NCI-H524 treated with DMSO at 0.1 percent for 48 hours (cell line): ENCODE data around the gene LBX2.

Experiments used
- DNase-seq: peaks from one replicate; lab custom pipeline; 2025; lab: John Stamatoyannopoulos, UW

LBX2 gene

DNA sequence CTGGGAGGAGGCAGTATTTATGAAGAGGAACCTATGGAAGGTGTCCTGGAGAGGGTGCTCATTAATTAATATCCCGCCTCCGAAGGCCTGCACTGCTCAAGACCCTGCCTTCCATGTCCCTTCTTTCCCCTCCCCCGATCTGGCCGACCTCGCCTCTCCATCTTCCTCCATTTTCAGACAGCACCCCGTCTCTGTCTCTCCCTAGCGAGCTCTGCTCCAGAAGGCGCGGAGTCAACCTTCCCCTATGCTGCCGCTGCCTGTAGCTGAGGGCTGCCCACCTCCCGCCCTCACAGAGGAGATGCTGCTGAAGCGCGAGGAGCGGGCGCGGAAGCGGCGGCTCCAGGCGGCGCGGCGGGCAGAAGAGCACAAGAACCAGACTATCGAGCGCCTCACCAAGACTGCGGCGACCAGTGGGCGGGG, 42.3 kb downstream of the LBX2 start:
- DNase-seq, result no peak

DNA sequence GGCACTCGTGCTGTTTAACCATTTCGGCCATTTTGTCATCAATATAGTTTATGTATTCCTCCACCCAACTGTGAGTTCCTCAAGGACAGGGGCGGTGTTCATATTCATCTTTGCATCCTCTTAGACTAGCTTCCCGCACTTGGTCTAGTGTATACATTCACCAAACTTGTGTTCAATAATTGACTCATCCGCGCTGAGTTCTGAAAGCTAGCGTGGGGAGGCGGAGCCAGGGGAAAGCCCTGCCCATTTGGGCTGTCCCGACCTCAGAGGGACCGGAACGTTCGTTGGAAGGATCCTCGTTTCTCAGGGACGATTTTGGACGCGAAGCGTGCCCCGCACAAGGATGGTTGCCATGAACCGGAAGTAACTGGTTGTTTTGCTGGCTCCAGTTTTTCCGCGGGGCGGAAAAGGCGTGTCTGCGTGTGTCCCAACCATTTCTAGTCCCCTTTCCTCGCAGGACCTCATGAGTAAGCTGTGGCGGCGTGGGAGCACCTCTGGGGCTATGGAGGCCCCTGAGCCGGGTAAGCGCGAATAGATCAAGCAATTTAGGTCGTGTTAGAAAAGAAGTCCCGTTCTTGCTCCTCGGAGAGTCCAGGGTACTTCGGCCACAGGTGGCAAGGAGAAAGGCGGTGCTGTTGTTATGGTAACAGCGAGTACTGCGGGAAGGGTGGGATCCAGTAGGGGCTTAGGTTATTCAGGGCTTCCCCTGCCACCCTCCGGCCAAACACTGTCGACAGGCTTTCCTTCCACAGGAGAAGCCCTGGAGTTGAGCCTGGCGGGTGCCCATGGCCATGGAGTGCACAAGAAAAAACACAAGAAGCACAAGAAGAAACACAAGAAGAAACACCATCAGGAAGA, 44.5 kb downstream of the LBX2 start, which contains the start of gene INO80B:
INO80B (plus strand) TSS at position 434 of the 858 bp plus-strand sequence; CDS start at position 464, 30 bp downstream.
- peak; percentile 86 for DNase-seq

DNA sequence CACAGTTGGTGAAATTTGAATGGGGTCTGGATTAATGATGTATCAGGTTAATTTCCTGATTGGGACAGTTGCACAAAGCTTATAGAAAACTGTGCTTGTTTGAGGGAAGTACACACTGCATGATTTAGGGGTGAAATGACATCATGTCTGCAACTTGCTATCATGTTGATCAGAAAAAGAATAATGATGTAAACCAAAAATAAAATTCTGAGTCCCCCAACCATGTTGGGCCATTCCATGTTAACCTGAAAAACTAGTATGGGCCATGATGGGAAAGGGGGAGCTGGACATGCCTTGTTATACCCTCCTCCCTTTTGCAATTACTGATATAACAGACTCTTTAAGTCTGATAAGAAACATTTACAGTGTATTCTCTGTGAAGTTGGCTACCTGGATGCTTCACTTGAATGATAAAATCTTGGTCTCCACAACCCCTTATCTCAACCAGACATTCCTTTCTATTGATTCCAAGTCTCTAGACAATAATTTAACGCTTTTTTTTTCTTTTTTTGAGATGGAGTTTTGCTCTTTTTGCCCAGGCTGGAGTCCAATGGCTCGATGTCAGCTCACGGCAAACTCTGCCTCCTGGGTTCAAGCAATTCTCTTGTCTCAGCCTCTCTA, 48.7 kb downstream of the LBX2 start:
- no peak for DNase-seq

DNA sequence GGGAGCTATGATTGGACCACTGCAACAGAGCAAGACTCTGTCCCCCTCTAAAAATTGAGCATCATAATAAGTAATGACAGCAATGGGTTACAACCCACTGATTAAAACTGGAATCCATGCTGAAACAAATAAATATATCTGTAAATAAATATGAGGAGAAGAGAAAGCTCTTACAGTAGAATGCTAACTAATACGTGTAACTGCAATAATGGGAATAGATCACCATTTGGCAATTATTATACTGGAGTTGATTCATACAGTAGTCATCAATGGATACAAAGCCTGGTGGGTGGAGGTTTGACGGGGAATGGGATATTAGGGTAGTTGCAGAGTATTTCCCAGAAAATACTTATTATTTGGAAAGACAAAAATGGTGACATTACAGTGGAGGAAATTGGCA, 50.6 kb downstream of the LBX2 start:
- DNase-seq, result no peak
